Kidney epithelial cell (primary cell): Measurements from ENCODE around the gene RAB40C. TPM values are rescaled to one million over a fixed set of nuclear protein-coding genes. Genes with fewer than 3 reads are reported as not detected.

Experiments
- DNase-seq: peaks from one replicate; pipeline ENCODE4 v3.0.0-alpha.2; 2010; ENCODE audit warnings: low read depth
- H3K27me3 ChIP-seq: 2 replicates; pipeline ENCODE4 v1.6.0; 2011; ENCODE audit warnings: low read length; ENCODE audit not compliant: control insufficient read depth, insufficient read depth
- H3K36me3 ChIP-seq: 2 replicates; pipeline ENCODE4 v1.5.1; 2011; ENCODE audit warnings: low read length; ENCODE audit not compliant: control insufficient read depth, insufficient read depth
- H3K4me3 ChIP-seq: 2 replicates; pipeline ENCODE4 v1.5.1; 2011; ENCODE audit warnings: low read depth, mild to moderate bottlenecking, control low read depth, low read length
- total RNA-seq: library from RNA; depleted of rRNA; stranded (reverse); fragments of >200 nt; gene quantifications from 2 replicates; pipeline ENCODE4 v1.2.3, GENCODE V29; 2015
- TF ChIP-seq, protein P1 (sequence below): IDR thresholded peaks from 2 replicates; pipeline ENCODE4 v1.5.1; 2011; ENCODE audit warnings: mild to moderate bottlenecking, moderate library complexity, low read length, control low read depth, inconsistent platforms; ENCODE audit not compliant: insufficient read depth, poor library complexity, severe bottlenecking

RAB40C gene
- total RNA-seq, 1 donor from 2014 or later: 16.5 TPM

DNA sequence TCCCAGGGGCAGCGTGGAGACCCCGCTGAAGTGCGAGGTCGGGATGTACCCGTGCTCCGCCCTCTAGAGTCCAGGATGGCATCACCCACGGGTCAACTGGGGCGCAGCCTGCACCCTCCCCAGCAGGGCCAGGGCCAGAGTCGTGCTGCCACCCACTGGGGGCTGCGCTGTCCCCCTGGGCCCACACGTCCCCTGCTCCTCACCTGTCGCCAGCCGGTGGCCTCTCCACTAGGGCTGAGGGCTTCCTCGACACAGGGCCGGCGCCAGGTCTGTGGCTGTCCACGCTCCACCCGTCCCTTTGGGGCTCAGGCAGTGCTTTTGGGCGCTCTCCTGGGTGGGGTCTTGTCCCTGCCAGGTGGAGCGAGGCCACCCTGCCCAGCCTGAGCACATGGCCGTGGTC lies 41.3 kb upstream of the RAB40C start:
- Histone ChIP-seq H3K4me3 (no peak overlapping the region), H3K36me3 (peaks cover 1% of the 10 kb centered on the region), H3K27me3 (no peaks in the 10 kb centered on the region)
- TF ChIP-seq, protein P1, sequence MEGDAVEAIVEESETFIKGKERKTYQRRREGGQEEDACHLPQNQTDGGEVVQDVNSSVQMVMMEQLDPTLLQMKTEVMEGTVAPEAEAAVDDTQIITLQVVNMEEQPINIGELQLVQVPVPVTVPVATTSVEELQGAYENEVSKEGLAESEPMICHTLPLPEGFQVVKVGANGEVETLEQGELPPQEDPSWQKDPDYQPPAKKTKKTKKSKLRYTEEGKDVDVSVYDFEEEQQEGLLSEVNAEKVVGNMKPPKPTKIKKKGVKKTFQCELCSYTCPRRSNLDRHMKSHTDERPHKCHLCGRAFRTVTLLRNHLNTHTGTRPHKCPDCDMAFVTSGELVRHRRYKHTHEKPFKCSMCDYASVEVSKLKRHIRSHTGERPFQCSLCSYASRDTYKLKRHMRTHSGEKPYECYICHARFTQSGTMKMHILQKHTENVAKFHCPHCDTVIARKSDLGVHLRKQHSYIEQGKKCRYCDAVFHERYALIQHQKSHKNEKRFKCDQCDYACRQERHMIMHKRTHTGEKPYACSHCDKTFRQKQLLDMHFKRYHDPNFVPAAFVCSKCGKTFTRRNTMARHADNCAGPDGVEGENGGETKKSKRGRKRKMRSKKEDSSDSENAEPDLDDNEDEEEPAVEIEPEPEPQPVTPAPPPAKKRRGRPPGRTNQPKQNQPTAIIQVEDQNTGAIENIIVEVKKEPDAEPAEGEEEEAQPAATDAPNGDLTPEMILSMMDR: no peak
- no peak for DNase-seq

DNA sequence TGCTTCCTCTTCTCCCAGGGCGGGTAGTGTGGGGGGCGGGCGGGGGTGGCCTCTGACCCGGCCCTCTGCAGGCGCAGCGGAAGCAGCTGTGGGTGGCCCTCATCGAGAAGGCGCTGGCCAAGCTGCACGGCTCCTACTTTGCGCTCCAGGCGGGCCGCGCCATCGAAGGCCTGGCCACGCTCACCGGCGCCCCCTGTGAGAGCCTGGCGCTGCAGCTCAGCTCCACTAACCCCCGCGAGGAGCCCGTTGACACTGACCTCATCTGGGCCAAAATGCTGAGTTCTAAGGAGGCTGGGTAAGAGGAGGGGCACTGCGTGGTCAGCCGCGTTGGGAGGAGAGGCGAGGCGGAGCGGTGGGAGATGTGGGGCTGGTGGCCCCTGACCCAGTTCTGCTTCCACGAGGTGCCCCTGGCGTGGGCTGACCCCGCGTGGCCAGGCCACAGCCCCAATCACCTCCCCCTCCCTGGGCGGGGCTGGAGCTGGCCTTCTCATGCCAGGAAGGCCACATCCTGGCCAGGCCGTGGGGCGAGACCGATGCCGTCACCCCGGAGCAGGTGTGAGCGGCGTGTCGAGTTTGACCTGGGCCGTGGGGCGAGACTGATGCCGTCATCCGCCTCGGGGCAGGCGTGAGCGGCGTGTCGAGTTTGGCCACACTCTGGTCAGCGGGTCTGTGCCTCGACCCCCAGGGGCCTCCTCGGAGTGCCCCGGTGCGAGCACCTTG lies 40.2 kb upstream of the RAB40C start:
- H3K27me3 ChIP-seq: no peaks in the 10 kb centered on the region
- TF ChIP-seq, protein P1: no peak
- DNase-seq: no peak
- no peak overlapping the region for H3K4me3 ChIP-seq
- H3K36me3 ChIP-seq: peaks cover 1% of the 10 kb centered on the region

DNA sequence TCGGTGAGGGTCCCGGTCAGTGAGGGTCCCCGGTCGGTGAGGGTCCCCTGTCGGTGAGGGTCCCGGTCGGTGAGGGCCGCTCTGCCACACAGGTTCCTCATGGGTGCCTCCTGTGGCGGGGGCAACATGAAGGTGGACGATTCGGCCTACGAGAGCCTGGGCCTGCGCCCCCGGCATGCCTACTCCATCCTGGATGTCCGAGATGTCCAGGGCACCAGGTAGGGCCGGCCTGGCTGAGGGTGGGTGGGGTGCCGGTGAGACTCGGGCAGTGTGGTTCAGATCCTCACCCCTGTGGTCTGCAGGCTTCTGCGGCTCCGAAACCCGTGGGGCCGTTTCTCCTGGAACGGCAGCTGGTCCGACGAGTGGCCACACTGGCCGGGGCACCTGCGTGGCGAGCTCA lies 38.7 kb upstream of the RAB40C start:
- no peak for DNase-seq
- no peak overlapping the region for H3K4me3 ChIP-seq
- TF ChIP-seq, protein P1: no peak
- H3K36me3 ChIP-seq: peaks cover 1% of the 10 kb centered on the region
- no peaks in the 10 kb centered on the region for H3K27me3 ChIP-seq

DNA sequence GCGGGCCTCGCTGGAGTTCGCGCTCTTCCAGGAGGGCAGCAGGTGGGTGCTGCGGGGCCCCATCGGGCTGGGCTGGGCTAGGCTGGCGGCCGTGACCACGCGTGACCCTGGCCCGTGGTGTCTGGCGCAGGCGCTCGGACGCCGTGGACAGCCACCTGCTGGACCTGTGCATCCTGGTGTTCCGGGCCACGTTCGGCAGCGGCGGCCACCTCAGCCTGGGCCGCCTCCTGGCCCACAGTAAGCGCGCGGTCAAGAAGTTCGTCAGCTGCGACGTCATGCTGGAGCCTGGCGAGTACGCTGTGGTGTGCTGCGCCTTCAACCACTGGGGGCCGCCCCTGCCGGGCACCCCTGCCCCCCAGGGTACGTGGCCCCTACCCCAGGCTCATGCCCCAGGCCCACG lies 37.7 kb upstream of the RAB40C start:
- TF ChIP-seq, protein P1: no peak
- Histone ChIP-seq H3K27me3 (peaks cover 7% of the 10 kb centered on the region), H3K4me3 (no peak overlapping the region), H3K36me3 (peaks cover 1% of the 10 kb centered on the region)
- DNase-seq: no peak

DNA sequence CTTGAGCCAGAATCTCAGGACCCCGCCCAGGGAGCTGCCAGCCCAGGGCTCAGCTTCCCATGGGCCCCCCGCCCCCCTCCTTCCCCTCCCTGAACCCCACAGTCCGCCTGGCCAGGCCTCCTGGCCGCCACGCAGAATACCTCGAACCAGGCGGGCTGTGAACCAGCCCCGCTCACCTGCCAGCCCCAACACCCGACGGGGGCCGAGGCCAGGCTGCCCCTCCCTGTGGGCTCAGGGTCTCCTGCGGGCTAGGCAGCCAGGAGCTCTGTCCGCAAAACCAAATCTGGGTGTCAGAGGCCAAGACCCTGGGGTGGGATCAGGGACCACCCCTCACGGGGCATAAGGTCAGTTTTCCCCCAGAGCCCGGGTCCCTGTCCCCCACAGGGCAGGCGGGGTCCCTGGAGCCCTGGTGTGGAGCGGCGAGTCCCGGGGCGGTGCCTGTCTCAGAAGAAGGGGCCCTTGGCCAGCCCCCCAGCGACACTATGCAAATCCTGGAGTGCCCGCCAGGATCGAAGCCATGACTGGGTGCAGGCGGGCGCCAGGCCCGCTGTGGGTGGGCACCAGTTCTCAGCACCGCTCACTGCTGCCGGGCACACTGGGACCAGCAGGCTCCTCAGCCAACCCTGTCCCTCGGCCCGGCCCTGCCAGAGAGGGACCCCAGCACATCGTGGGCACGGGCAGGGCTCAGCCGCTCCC lies 36.1 kb upstream of the RAB40C start:
- H3K27me3 ChIP-seq: peaks cover 22% of the 10 kb centered on the region
- H3K36me3 ChIP-seq: peaks cover 1% of the 10 kb centered on the region
- H3K4me3 ChIP-seq: no peak overlapping the region
- no peak for DNase-seq
- TF ChIP-seq, protein P1: no peak
